HCT116 (cell line): ENCODE measurements around the gene GPRIN2. TPM values are rescaled to one million over a fixed set of nuclear protein-coding genes. Genes with fewer than 3 reads are reported as not detected.

Source experiments
- ATAC-seq: fragments of 200-7000 bp; cut with Tn5 transposase; 2 replicates; pipeline ENCODE4 v1.9.1; 2020; ENCODE audit warnings: mild to moderate bottlenecking, moderate library complexity
- BruUV-seq: library from RNA; stranded (reverse); fragments of 400-500 nt; replicated peaks from 2 replicates; lab custom pipeline; 2021; lab: Mats Ljungman, UMichigan
- CTCF ChIA-PET: fragments of 300-600 bp; sonication (Branson Sonifier 250); formaldehyde crosslinking; loops from one replicate; lab custom pipeline; 2021; ENCODE audit warnings: antibody characterized with exemption; lab: Charles Lee
- POLR2A ChIA-PET: fragments of 300-600, 350-600 bp; sonication (Branson Sonifier 250); formaldehyde crosslinking; loops from one replicate; lab custom pipeline; 2021; ENCODE audit warnings: antibody characterized with exemption; lab: Charles Lee
- RAD21 ChIA-PET, 2 experiments: fragments of 300-600 bp; sonication (Branson Sonifier 250); formaldehyde crosslinking; loops; one replicate each; lab custom pipeline; 2023; ENCODE audit warnings: low total read pairs in 2 of 2; ENCODE audit not compliant: uncharacterized antibody in 2 of 2, unreplicated experiment in 2 of 2, low non-redundant PET in 1 of 2; lab: Charles Lee
- DNase-seq: peaks from one replicate; pipeline ENCODE4 v3.0.0-alpha.2; 2010; ENCODE audit warnings: low read depth, low spot score
- H2AFZ ChIP-seq: fragments of 200-600 bp; shearing (Covaris generic), sonication (generic); 2 replicates; pipeline ENCODE4 v1.6.1; 2017; ENCODE audit warnings: low read depth, mixed run types, mixed read lengths, antibody characterized with exemption, low read length; ENCODE audit not compliant: poor library complexity, severe bottlenecking
- H3K27ac ChIP-seq: 2 replicates; pipeline ENCODE4 v1.5.1; 2012; ENCODE audit warnings: low read depth, low read length
- H3K27me3 ChIP-seq: fragments of 200-600 bp; sonication (generic); 2 replicates; pipeline ENCODE4 v1.6.1; 2016; ENCODE audit warnings: mixed run types, low read length, mixed read lengths; ENCODE audit not compliant: insufficient read depth
- H3K36me3 ChIP-seq, 2 experiments: fragments of 200-500 bp in 1 of 2; fragments of 200-600 bp in 1 of 2; sonication (Bioruptor generic) in 1 of 2; sonication (generic) in 1 of 2; 2 replicates each; pipeline versions ENCODE4 v1.5.1 to v1.6.1; 2014 to 2016; ENCODE audit warnings: low read length in 2 of 2, inconsistent platforms in 1 of 2, mixed read lengths in 1 of 2, mixed run types in 1 of 2; ENCODE audit not compliant: insufficient read depth in 2 of 2, control insufficient read depth in 1 of 2
- H3K4me1 ChIP-seq, 2 experiments: fragments of 200-600 bp in 1 of 2; sonication (generic) in 1 of 2; 2 replicates each; pipeline versions ENCODE4 v1.5.1 to v1.6.1; 2012 to 2017; ENCODE audit warnings: low read length in 2 of 2, inconsistent platforms in 1 of 2, mild to moderate bottlenecking in 1 of 2, mixed read lengths in 1 of 2, mixed run types in 1 of 2, moderate library complexity in 1 of 2; ENCODE audit not compliant: insufficient read depth in 2 of 2, control insufficient read depth in 1 of 2
- H3K4me2 ChIP-seq: fragments of 200-600 bp; sonication (generic); 2 replicates; pipeline ENCODE4 v1.6.1; 2017; ENCODE audit warnings: mixed run types, low read length, mixed read lengths
- H3K4me3 ChIP-seq, 2 experiments: fragments of 200-600 bp in 1 of 2; sonication (generic) in 1 of 2; replicated peaks in 1 of 2; 2 replicates each; pipeline ENCODE4 v1.5.1; 2011 to 2016; ENCODE audit warnings: low read length in 2 of 2, control low read depth in 1 of 2, low read depth in 1 of 2, mild to moderate bottlenecking in 1 of 2, mixed read lengths in 1 of 2, mixed run types in 1 of 2
- H3K79me2 ChIP-seq: fragments of 200-600 bp; sonication (generic); 2 replicates; pipeline ENCODE4 v1.6.1; 2017; ENCODE audit warnings: mild to moderate bottlenecking, mixed run types, low read length, moderate library complexity, mixed read lengths; ENCODE audit not compliant: insufficient read depth
- H3K9ac ChIP-seq: fragments of 200-600 bp; sonication (generic); 2 replicates; pipeline ENCODE4 v1.6.1; 2016; ENCODE audit warnings: low read length, mixed read lengths
- H3K9me2 ChIP-seq: fragments of 200-600 bp; sonication (generic), shearing (Covaris generic); 2 replicates; pipeline ENCODE4 v1.6.1; 2017; ENCODE audit warnings: mixed run types, mild to moderate bottlenecking, moderate library complexity; ENCODE audit not compliant: insufficient read depth
- H3K9me3 ChIP-seq, 2 experiments: fragments of 200-500 bp in 1 of 2; fragments of 200-600 bp in 1 of 2; sonication (Bioruptor generic) in 1 of 2; sonication (generic) in 1 of 2; 2 replicates each; pipeline ENCODE4 v1.6.1; 2014 to 2017; ENCODE audit warnings: low read length in 2 of 2, mixed read lengths in 2 of 2, inconsistent platforms in 1 of 2, low read depth in 1 of 2, mild to moderate bottlenecking in 1 of 2, mixed run types in 1 of 2, moderate library complexity in 1 of 2; ENCODE audit not compliant: control insufficient read depth in 1 of 2, insufficient read depth in 1 of 2
- H4K20me1 ChIP-seq: fragments of 200-600 bp; sonication (generic), shearing (Covaris generic); 2 replicates; pipeline ENCODE4 v1.6.1; 2017; ENCODE audit warnings: mixed run types, mild to moderate bottlenecking, moderate library complexity; ENCODE audit not compliant: insufficient read depth
- CBX3 ChIP-seq: IDR thresholded peaks from 2 replicates; pipeline ENCODE4 v1.6.1; 2012; ENCODE audit warnings: low read depth
- CTCF ChIP-seq, 3 experiments: fragments of 200-600 bp in 1 of 3; sonication (generic) in 1 of 3; IDR thresholded peaks in 2 of 3; conservative IDR thresholded peaks in 1 of 3; 2 replicates each; pipeline ENCODE4 v1.5.1; 2012 to 2017; ENCODE audit warnings: low read depth in 2 of 3, low read length in 2 of 3, antibody characterized with exemption in 1 of 3, borderline replicate concordance in 1 of 3, control low read depth in 1 of 3, mild to moderate bottlenecking in 1 of 3, mixed read lengths in 1 of 3, mixed run types in 1 of 3, moderate library complexity in 1 of 3; ENCODE audit not compliant: insufficient read depth in 1 of 3
- EZH2 ChIP-seq: fragments of 200-600 bp; sonication (generic); IDR thresholded peaks from 2 replicates; pipeline ENCODE4 v1.6.1; 2017; ENCODE audit warnings: antibody characterized with exemption, mixed run types
- EZH2phosphoT487 ChIP-seq: fragments of 200-600 bp; IDR thresholded peaks from 2 replicates; pipeline ENCODE4 v1.6.1; 2018; ENCODE audit warnings: antibody characterized with exemption, borderline replicate concordance
- FOSL1 ChIP-seq: IDR thresholded peaks from 2 replicates; pipeline ENCODE4 v1.6.1; 2012; ENCODE audit warnings: low read depth
- JUND ChIP-seq: IDR thresholded peaks from 2 replicates; pipeline ENCODE4 v1.6.1; 2012
- MAX ChIP-seq: IDR thresholded peaks from 2 replicates; pipeline ENCODE4 v1.6.1; 2012
- POLR2AphosphoS5 ChIP-seq: IDR thresholded peaks from 2 replicates; pipeline ENCODE4 v1.6.1; 2011; ENCODE audit warnings: mild to moderate bottlenecking, low read depth, low read length, moderate library complexity
- RAD21 ChIP-seq: IDR thresholded peaks from 2 replicates; pipeline ENCODE4 v1.6.1; 2012; ENCODE audit warnings: low read depth, mild to moderate bottlenecking
- SP1 ChIP-seq: IDR thresholded peaks from 2 replicates; pipeline ENCODE4 v1.6.1; 2012; ENCODE audit warnings: low read depth
- SRF ChIP-seq: IDR thresholded peaks from 2 replicates; pipeline ENCODE4 v1.6.1; 2012; ENCODE audit warnings: low read depth
- ZBTB33 ChIP-seq: IDR thresholded peaks from 2 replicates; pipeline ENCODE4 v1.6.1; 2011; ENCODE audit warnings: mild to moderate bottlenecking, low read length, moderate library complexity; ENCODE audit not compliant: insufficient replicate concordance; ENCODE audit errors: extremely low read depth
- intact Hi-C: fragments of 100-400 bp; cut with micrococcal nuclease; formaldehyde crosslinking; loops from 2 replicates; pipeline ENCODE4 v1.10.0; 2022
- total RNA-seq: library from RNA; stranded (reverse); gene quantifications from one replicate; pipeline ENCODE4 v1.2.1, GENCODE V29; 2021; ENCODE audit not compliant: unreplicated experiment

Gene GPRIN2
- total RNA-seq, 1 experiment from 2014 or later: 1.7 TPM

GRCh38 chr10:46552526-46553237, 3.8 kb downstream of the GPRIN2 start:
- RAD21 ChIA-PET: no interaction called here
- TF ChIP-seq CBX3 (no peak), RAD21 (no peak), CTCF (IDR thresholded peaks at IDR 0.05 in 2 of 3, conservative IDR thresholded peaks at IDR 0.05 in 1 of 3; ENCODE audit: borderline replicate concordance in 1 of 3, insufficient read depth in 1 of 3, low read depth in 2 of 3, low read length in 2 of 3) (no peak), SRF (no peak), EZH2phosphoT487 (no peak), FOSL1 (no peak), ZBTB33 (no peak), MAX (no peak), SP1 (no peak), JUND (no peak), POLR2AphosphoS5 (no peak), EZH2 (no peak)
- CTCF ChIA-PET: no interaction called here
- no peak for ATAC-seq
- H3K4me2 ChIP-seq: no peak overlapping the region
- no peak for DNase-seq
- H3K79me2 ChIP-seq: no peaks in the 10 kb centered on the region
- no peak overlapping the region for H3K9ac ChIP-seq
- no peak overlapping the region for H2AFZ ChIP-seq
- H3K27ac ChIP-seq: no peak overlapping the region
- H4K20me1 ChIP-seq: no peaks in the 10 kb centered on the region
- H3K4me3 ChIP-seq: no peak overlapping the region
- no TSS peak for BruUV-seq
- H3K27me3 ChIP-seq: no peaks in the 10 kb centered on the region
- no peaks in the 10 kb centered on the region for H3K9me3 ChIP-seq
- intact Hi-C loops: no loop called here
- H3K9me2 ChIP-seq: no peaks in the 10 kb centered on the region
- H3K4me1 ChIP-seq: peaks cover 0 to 9% of the 10 kb centered on the region in 2 experiments; a peak in 1 of 4 replicates
- no peaks in the 10 kb centered on the region for H3K36me3 ChIP-seq
- POLR2A ChIA-PET: no interaction called here
